GM21717 (cell line): ENCODE measurements around the gene SLC5A12.
A peak's percentile ranks its signal among the peaks of the same experiment; 100 is the strongest.
"Not testable (repeated sequence)": the region's sequence is repeated elsewhere in the genome, so short reads cannot be mapped to it uniquely, and the experiment has no call there.

ENCODE experiments used
- ATAC-seq: cut with Tn5 transposase; IDR thresholded peaks from one replicate; pipeline ENCODE4 v1.9.1; 2021; ENCODE audit warnings: mild to moderate bottlenecking, moderate library complexity; ENCODE audit not compliant: unreplicated experiment

The SLC5A12 gene

DNA sequence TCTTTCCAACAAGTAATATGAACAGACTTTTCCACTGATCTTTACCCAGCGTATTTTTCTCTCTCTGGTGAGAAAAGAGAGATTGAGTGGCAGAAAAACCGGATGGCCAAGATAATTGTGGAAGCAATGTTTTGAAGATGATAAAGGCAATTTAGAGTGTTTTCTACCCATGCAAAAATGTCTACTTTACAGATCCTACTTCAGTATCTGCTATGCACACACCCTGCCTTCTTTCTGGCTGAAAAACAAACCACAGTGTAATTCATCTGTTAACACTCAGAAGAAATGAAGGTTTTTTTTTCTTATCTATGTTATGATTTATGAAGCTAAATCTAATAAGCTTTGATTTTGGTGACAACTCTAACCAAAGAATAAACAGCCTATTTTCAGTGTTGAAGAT is 56.8 kb downstream of the SLC5A12 start:
- no peak for ATAC-seq

DNA sequence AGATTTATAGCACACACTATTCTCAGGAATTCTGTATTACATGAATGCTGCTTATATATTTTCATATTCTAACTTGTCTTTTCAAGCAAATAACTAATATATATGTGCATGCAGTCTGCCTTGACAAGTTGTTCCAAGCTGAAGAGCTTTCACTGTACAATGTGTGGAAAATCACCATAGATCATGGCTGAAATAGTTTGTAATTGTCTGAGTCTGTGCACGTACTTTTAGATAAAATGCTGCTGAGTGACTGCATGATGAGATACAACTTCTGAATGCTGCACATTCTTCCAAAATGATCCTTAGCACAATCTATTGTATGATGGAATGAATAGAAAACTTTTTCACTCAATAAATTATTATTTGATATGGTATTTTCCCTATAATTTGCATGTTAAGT is 58.9 kb downstream of the SLC5A12 start:
- no peak for ATAC-seq

DNA sequence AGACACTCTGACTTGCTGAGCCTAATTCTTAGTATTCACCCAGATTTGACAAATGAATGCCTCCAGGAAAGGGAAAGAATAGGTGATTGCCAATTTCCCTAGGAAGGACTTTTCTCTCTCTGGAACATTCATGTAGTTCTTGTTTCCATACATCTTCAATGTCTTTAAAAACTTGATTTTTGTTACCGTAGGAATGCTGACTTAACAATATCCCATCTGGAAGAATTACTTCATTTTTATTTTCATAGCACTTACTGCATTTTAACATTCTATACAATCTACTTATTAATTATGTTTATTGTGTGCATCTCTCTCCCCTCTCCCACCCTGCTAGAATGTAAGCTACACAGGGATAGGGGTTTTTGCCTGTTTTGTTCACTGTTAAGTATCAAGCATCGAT is 66.6 kb downstream of the SLC5A12 start:
- no peak for ATAC-seq

DNA sequence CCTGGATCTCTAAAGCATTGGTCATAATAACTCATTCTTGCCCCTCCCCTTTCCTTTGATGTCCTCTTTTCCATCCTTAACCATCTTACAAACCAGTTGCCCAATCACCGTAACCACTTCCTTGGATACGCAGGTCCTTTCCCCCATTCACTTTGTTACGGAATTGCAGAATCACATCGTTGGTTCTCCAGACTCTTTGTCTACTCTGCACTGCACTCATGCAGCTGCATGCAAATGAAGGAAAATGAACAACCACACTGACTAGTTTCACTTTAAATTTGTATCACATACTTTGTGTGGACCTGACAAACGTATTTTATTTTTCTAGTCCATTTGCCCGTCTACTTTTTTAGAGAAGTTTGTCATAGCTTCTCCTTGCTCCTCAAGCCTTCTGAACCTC is 69.9 kb downstream of the SLC5A12 start:
- no peak for ATAC-seq

DNA sequence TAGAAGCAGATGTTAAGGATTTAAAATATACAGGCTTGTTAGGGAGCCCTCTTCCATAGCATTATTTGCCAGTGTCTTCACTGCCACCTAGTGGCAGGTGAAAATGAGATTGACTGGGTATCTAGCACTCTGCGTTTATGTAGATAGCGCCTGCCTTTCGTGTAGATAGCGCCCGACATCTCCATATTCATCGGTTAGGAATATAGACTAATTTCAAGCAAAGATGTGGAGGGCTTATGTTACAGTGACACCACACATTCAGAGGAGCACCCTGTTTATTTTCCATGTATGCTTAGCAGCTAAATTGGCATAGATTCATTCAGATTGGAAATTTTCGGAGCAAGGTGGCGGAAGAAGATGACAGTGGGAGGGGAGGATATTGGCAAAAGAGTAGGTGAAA is 72.0 kb downstream of the SLC5A12 start:
- ATAC-seq, result peak; percentile 85

DNA sequence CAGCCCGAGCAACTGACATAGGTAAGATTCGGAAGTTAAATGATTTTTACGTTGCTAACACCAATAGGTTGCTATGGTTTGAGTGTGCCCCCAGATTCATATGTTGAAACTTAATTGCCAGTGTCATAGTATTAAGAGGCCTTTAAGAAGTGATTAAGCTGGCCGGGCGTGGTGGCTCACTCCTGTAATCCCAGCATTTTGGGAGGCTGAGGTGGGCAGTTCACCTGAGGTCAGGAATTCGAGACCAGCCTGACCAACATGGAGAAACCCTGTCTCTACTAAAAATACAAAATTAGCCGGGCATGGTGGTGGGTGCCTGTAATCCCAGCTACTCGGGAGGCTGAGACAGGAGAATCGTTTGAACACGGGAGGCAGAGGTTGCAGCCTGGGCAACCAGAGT is 78.5 kb downstream of the SLC5A12 start:
- not testable (repeated sequence) for ATAC-seq

DNA sequence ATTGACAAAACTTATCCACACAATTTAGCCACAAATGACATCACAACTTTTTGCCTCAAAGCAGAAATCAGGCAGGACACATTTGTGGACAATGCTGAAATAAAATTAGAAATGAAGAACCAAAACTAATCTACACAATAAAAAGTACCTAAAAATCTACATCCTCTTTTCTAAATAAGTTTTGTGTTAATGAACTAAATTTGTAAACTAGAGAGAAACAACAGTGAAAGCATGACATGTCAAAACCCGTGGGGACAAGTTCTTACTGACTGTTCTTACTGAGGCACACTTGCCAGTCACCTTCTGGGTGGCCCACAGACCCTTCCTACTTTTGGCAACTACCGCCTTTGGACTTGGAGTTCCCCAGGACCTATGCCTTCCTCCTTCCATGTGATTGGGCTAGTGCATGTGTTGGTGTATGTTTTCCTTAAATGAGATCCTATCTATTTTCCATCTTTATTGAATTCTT is 89.1 kb downstream of the SLC5A12 start:
- ATAC-seq, result peak; percentile 87

DNA sequence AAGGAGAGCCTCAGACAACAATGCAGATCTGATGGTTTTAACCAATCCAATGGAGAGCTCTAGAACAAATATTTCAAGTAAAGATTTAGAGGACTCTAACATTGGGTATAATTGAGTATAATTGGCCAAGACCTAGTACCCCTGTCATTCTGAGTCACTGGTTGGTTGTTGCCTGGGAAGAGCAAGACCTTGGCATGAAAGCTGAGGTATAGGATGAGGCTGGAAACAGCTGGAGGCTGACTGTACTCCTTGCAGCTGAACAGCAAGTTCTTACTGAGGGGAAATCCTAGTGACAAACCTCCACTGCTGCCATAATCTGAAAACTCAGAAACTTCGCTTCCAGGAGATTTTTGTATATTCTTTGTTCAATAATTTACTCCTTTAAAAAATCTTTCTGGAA is 95.5 kb downstream of the SLC5A12 start:
- no peak for ATAC-seq

DNA sequence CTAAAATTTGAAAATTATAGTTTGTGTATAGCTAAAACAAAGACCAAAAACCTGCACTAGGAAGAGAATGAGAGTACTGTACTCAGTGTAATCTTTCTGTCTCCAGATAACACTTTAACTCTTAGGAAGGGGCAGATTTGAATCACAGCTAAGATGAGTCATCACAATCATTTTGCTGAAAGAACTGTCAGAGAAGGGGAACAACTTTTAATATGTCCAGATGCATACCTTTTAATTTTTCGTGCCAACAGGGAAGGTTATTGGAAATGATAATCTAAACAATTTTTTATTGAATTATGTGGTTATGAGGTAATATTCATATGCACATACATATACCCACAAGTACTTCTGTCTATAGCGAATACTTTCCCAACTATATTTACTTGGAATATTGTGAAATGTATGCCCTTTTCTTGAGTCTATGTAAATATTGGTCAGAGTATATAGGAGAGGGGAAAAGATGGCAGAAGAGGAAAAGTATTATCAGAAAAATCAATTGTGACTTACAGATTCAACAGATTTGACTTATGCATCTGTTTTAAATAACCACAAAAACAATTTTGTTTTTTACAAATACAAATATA is 98.7 kb downstream of the SLC5A12 start:
- peak; percentile 73 for ATAC-seq

DNA sequence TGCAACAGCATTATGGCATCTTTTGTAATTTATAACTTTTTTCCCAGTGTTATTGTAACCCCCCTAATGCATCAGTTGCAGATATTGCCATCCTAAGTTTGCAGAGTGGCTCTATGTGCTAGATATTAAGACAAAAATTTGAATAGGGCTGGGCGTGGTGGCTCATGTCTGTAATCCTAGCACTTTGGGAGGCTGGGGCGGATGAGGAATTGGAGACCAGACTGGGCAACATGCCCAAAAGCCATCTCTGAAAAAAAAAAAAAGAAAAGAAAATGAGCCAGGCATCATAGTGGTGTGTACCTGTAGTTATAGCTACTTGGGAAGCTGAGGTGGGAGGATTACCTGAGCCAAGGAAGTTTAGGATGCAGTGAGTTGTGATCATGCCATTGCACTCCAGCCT is 99.7 kb downstream of the SLC5A12 start:
- no peak for ATAC-seq

DNA sequence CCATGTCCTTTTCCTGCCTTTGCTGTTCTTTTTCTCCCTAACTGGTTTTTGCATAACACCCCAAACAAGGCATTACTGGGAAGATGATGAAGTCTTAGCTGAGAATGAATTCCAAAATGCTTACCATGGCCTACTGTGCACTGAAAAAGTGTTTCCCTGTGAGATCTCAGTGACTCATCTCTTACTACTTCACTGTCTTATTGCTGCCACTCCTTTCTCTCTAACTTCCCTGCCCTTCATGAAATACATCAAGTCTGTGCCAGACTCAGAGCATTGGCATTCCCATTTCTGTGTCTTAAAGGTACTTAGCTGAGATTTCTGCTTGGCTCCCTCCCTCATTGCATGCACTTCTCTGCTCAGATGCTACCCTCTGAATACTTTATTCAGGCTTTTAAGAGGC is 100.7 kb downstream of the SLC5A12 start:
- no peak for ATAC-seq

DNA sequence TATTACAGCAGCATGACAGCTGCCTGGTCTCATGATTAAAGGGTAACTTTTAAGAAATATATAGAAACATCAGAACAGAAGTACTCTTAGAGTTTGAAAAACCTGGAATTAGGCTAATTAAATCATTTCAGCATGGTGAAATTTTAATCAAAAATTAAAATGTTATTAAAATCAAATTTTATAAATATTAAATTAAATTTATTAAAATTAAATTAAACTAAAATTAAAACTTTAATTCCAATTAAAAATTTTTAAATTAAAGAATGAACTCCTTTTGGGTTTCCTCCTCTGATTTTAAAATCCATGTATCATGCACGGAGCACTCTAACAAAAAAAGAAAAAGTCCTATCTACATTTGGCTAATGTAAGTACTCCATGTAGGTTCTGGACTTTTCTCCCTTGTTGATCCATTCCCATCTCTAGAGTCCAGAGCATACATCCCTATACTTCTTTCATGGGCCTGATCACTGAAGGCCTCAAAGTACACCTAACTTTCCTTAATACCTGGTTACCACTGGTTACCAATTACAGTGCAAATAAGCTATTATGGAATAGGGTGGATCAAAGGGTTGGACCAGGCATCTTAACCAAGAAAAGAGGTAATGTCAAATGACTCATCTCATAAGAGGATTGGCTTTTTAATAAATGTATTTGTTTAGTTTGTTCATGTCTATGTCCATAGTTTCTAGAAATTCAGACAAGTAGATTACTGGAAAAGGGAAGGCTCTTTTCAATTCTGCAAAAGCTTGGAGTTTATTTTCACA is 101.4 kb downstream of the SLC5A12 start:
- ATAC-seq, result no peak

DNA sequence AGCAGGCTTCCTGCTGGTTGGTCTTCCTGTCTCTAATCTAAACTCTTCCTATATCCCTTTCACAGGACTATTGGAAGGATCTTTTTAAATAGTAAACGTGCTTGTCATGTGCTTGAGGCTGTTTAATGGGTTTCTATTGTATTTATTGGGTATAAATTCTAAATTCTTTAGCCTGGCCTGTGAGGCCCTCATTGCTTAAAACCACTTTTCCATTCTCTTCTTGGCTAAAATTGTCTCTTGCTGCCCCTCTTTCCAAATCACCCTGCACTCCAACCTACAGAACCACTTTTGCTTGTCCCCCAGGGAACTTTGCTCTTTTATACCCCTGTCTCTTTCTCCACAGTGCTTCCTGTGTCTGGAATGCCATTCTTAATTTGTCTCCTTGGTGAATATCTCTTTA is 103.4 kb downstream of the SLC5A12 start:
- ATAC-seq, result no peak
